ENCODE measurements around the gene JAK1.

- TF ChIP-seq, protein P1, sequence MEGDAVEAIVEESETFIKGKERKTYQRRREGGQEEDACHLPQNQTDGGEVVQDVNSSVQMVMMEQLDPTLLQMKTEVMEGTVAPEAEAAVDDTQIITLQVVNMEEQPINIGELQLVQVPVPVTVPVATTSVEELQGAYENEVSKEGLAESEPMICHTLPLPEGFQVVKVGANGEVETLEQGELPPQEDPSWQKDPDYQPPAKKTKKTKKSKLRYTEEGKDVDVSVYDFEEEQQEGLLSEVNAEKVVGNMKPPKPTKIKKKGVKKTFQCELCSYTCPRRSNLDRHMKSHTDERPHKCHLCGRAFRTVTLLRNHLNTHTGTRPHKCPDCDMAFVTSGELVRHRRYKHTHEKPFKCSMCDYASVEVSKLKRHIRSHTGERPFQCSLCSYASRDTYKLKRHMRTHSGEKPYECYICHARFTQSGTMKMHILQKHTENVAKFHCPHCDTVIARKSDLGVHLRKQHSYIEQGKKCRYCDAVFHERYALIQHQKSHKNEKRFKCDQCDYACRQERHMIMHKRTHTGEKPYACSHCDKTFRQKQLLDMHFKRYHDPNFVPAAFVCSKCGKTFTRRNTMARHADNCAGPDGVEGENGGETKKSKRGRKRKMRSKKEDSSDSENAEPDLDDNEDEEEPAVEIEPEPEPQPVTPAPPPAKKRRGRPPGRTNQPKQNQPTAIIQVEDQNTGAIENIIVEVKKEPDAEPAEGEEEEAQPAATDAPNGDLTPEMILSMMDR (IDR thresholded peaks at IDR 0.05) = no peak
- no peak for TF ChIP-seq POLR2A (IDR thresholded peaks at IDR 0.05)
These were observed 15.5 kb upstream of the JAK1 start for GRCh38 chr1:64981601-64982533.
